Left ventricle myocardium inferior (tissue), 1 donor: ENCODE results near the gene KRTAP10-2. TPM values are rescaled to one million over a fixed set of nuclear protein-coding genes. Genes with fewer than 3 reads are reported as not detected.
"Not testable (repeated sequence)": the region's sequence is repeated elsewhere in the genome, so short reads cannot be mapped to it uniquely, and the experiment has no call there.

ENCODE experiments used
- DNase-seq: peaks from one replicate; pipeline ENCODE4 v3.0.0-alpha.2; 2020
- H3K27ac ChIP-seq: fragments of 200-600 bp; replicated peaks from 2 replicates; pipeline ENCODE4 v1.8.0; 2021
- H3K27me3 ChIP-seq: fragments of 200-600 bp; 2 replicates; pipeline ENCODE4 v1.8.0; 2021; ENCODE audit warnings: low read depth
- H3K36me3 ChIP-seq: fragments of 200-600 bp; 2 replicates; pipeline ENCODE4 v1.8.0; 2021
- H3K4me1 ChIP-seq: fragments of 200-600 bp; 2 replicates; pipeline ENCODE4 v1.8.0; 2021
- H3K4me3 ChIP-seq: fragments of 200-600 bp; 2 replicates; pipeline ENCODE4 v1.8.0; 2021; ENCODE audit warnings: mild to moderate bottlenecking, moderate library complexity
- H3K9me3 ChIP-seq: fragments of 200-600 bp; replicated peaks from 2 replicates; pipeline ENCODE4 v1.8.0; 2021
- CTCF ChIP-seq: fragments of 200-600 bp; IDR thresholded peaks from 2 replicates; pipeline ENCODE4 v1.8.0; 2021; ENCODE audit warnings: antibody characterized with exemption, mild to moderate bottlenecking, borderline replicate concordance
- intact Hi-C: fragments of 100-400 bp; cut with micrococcal nuclease; formaldehyde crosslinking; loops from one replicate; pipeline ENCODE4 v1.11.0; 2022
- long read RNA-seq: library from polyadenylated mRNA; unstranded; transcript quantifications from one replicate; pipeline ENCODE4 v2.0.0, GENCODE V29; 2021
- total RNA-seq: library from RNA; stranded (reverse); fragmentation: NEBNext Ultra II Directional; extraction: Animal tissue kit (Norgen Biotek cat#: 25700); gene quantifications from one replicate; pipeline ENCODE4 v1.2.1, GENCODE V29; 2021
- donor health status: DM: no; HTN: yes; CAD: no; lungs with severe emphysema.

Gene KRTAP10-2
- total RNA-seq = not detected
- long read RNA-seq = 0 reads

- Histone ChIP-seq H3K27me3 (peaks cover 83% of the 10 kb centered on the region), H3K27ac (no peak within 1 kb of the TSS), H3K4me1 (no peaks in the 10 kb centered on the region), H3K9me3 (peaks cover 10% of the 10 kb centered on the region), H3K36me3 (no peaks in the 10 kb centered on the region), H3K4me3 (no peak within 1 kb of the TSS)
- intact Hi-C loops = no loop called here
- no peak for DNase-seq
- no peak for TF ChIP-seq CTCF
These were observed at the start of gene KRTAP10-2 for GRCh38 chr21:44551340-44551961. TSS of gene KRTAP10-2 (minus strand) at chr21:44551505. CDS start at chr21:44551458, 47 bp downstream.

- intact Hi-C loops = not testable (repeated sequence)
These were observed 49.8 kb upstream of the KRTAP10-2 start for GRCh38 chr21:44601091-44601490.

GRCh38 chr21:44600118-44600978 lies 49.0 kb upstream of the KRTAP10-2 start, which contains the start of gene KRTAP10-7:
TSS of gene KRTAP10-7 (plus strand) at chr21:44600597. CDS start at chr21:44600622, 25 bp downstream.
- Histone ChIP-seq H3K9me3 (peaks cover 10% of the 10 kb centered on the region), H3K27me3 (peaks cover 62% of the 10 kb centered on the region)
- intact Hi-C loops, H3K4me1 ChIP-seq, H3K4me3 ChIP-seq, H3K36me3 ChIP-seq, H3K27ac ChIP-seq, DNase-seq: not testable (repeated sequence)

More at GRCh38 chr21:44601091-44601490, 49.8 kb upstream of the KRTAP10-2 start:
- H3K9me3 ChIP-seq = peaks cover 10% of the 10 kb centered on the region
- peaks cover 59% of the 10 kb centered on the region for H3K27me3 ChIP-seq
- not testable (repeated sequence) for H3K36me3 ChIP-seq, H3K27ac ChIP-seq, H3K4me3 ChIP-seq, H3K4me1 ChIP-seq, DNase-seq

GRCh38 chr21:44599264-44600029 lies 48.1 kb upstream of the KRTAP10-2 start:
- no peak overlapping the region for H3K4me3 ChIP-seq
- H3K27ac ChIP-seq = no peak overlapping the region
- no peaks in the 10 kb centered on the region for H3K4me1 ChIP-seq
- peaks cover 10% of the 10 kb centered on the region for H3K9me3 ChIP-seq
- intact Hi-C loops = no loop called here
- H3K27me3 ChIP-seq = peaks cover 64% of the 10 kb centered on the region
- DNase-seq = no peak
- no peak for TF ChIP-seq CTCF
- no peaks in the 10 kb centered on the region for H3K36me3 ChIP-seq

- intact Hi-C loops = no loop called here
- no peak overlapping the region for H3K27ac ChIP-seq
- H3K27me3 ChIP-seq = peaks cover 50% of the 10 kb centered on the region
- DNase-seq = no peak
- no peak overlapping the region for H3K4me3 ChIP-seq
- peaks cover 10% of the 10 kb centered on the region for H3K9me3 ChIP-seq
- H3K36me3 ChIP-seq = no peaks in the 10 kb centered on the region
- no peak for TF ChIP-seq CTCF
- H3K4me1 ChIP-seq = peaks cover 4% of the 10 kb centered on the region
These were observed 46.8 kb upstream of the KRTAP10-2 start for GRCh38 chr21:44598061-44598460.

- Histone ChIP-seq H3K4me3 (no peak overlapping the region), H3K9me3 (peaks cover 10% of the 10 kb centered on the region), H3K36me3 (no peaks in the 10 kb centered on the region), H3K4me1 (peaks cover 8% of the 10 kb centered on the region), H3K27ac (no peak overlapping the region), H3K27me3 (peaks cover 34% of the 10 kb centered on the region)
- DNase-seq = no peak
- no peak for TF ChIP-seq CTCF
- intact Hi-C loops = no loop called here
These were observed 44.9 kb upstream of the KRTAP10-2 start for GRCh38 chr21:44596068-44596725.
